Lower leg skin (tissue), 4 donors: Measurements from ENCODE around the gene RNF113A. TPM values are rescaled to one million over a fixed set of nuclear protein-coding genes. Genes with fewer than 3 reads are reported as not detected.
A peak's percentile ranks its signal among the peaks of the same experiment; 100 is the strongest.
"Not testable (repeated sequence)": the region's sequence is repeated elsewhere in the genome, so short reads cannot be mapped to it uniquely, and the experiment has no call there.

Experiments used
- DNase-seq, 2 donors: peaks; one replicate each; pipeline ENCODE4 v3.0.0-alpha.2; 2019; ENCODE audit warnings: low spot score in 2 of 2
- H3K4me3 ChIP-seq: fragments of 200-600 bp; sonication (generic); 2 replicates; pipeline ENCODE4 v1.5.1; 2017; ENCODE audit warnings: mild to moderate bottlenecking, low read depth; ENCODE audit not compliant: poor library complexity, severe bottlenecking
- CTCF ChIP-seq, 3 donors: fragments of 450-650 bp; IDR thresholded peaks; one replicate each; pipeline ENCODE4 v1.5.1; 2016; ENCODE audit warnings: antibody characterized with exemption in 3 of 3, mild to moderate bottlenecking in 3 of 3, moderate library complexity in 2 of 3
- POLR2A ChIP-seq, 2 donors: fragments of 450-650 bp; IDR thresholded peaks; one replicate each; pipeline ENCODE4 v1.6.1; 2016 to 2017; ENCODE audit warnings: antibody characterized with exemption in 2 of 2, mild to moderate bottlenecking in 1 of 2, moderate library complexity in 1 of 2
- WGBS, 2 donors: methylation state at CpG; one replicate each; pipeline ENCODE4 v1.1.5; 2018; 5-methylcytosine and 5-hydroxymethylcytosine counted together
- intact Hi-C: fragments of 100-400 bp; cut with DNase I; formaldehyde crosslinking; loops from one replicate; pipeline ENCODE4 v1.15.0; 2023; ENCODE audit warnings: low total_unique reads
- total RNA-seq, 4 donors: library from RNA; depleted of rRNA; stranded (reverse); fragments of >200 nt; gene quantifications; one replicate each; pipeline ENCODE4 v1.1.0, GENCODE V29; 2016

The RNF113A gene
- total RNA-seq, 4 donors from 2014 or later = 20.2 to 30.1 (median 23.2) TPM

GRCh38 chrX:119899125-119899524 is 27.6 kb upstream of the RNF113A start:
- no peak for TF ChIP-seq POLR2A (IDR thresholded peaks at IDR 0.05)
- TF ChIP-seq CTCF (IDR thresholded peaks at IDR 0.05) = no peak
- no peak overlapping the region for H3K4me3 ChIP-seq
- DNase-seq = no peak
- intact Hi-C loops = no loop called here
- WGBS, 2 donors = 21 to 25% methylated on average over 2 of the region's 2 CpGs

- TF ChIP-seq POLR2A (IDR thresholded peaks at IDR 0.05) (no peak), CTCF (IDR thresholded peaks at IDR 0.05) (no peak)
- H3K4me3 ChIP-seq = no peak within 1 kb of the TSS
- no peak for DNase-seq
- intact Hi-C loops = no loop called here
- 44 to 70% methylated on average over 4 of the region's 4 CpGs for WGBS, 2 donors
Measured at GRCh38 chrX:119895843-119896326, 24.4 kb upstream of the RNF113A start, which contains the start of gene AKAP14. Gene AKAP14 (plus strand): TSS chrX:119895893. CDS start chrX:119903224, 7,331 bp downstream.

- H3K4me3 ChIP-seq, DNase-seq, intact Hi-C loops: not testable (repeated sequence)
- WGBS, 2 donors = 75 to 76% methylated on average over 16 of the region's 16 CpGs
Measured at GRCh38 chrX:119891961-119892692, 20.6 kb upstream of the RNF113A start.

GRCh38 chrX:119890626-119891025 is 19.1 kb upstream of the RNF113A start:
- 69% methylated on average over 7 of the region's 36 CpGs; no CpG with 5 or more reads in 1 of the 2 donors for WGBS, 2 donors
- H3K4me3 ChIP-seq, DNase-seq, intact Hi-C loops: not testable (repeated sequence)

- 7 to 43% methylated on average over 2 to 25 of the region's 40 CpGs for WGBS, 2 donors
- intact Hi-C loops = no loop called here
- no peak overlapping the region for H3K4me3 ChIP-seq
- no peak for TF ChIP-seq POLR2A (IDR thresholded peaks at IDR 0.05)
- no peak for TF ChIP-seq CTCF (IDR thresholded peaks at IDR 0.05)
- peak in 1 of 2 donors; percentile 87 for DNase-seq
Measured at GRCh38 chrX:119887721-119888425, 16.3 kb upstream of the RNF113A start.

- H3K4me3 ChIP-seq = no peak overlapping the region
- intact Hi-C loops = no loop called here
- no peak for TF ChIP-seq POLR2A (IDR thresholded peaks at IDR 0.05)
- no peak for TF ChIP-seq CTCF (IDR thresholded peaks at IDR 0.05)
- 76 to 86% methylated on average over 11 of the region's 11 CpGs for WGBS, 2 donors
- no peak for DNase-seq
Measured at GRCh38 chrX:119885554-119886428, 14.3 kb upstream of the RNF113A start.
